Measurements from ENCODE around the gene C1QTNF6. TPM values are rescaled to one million over a fixed set of nuclear protein-coding genes. Genes with fewer than 3 reads are reported as not detected.

C1QTNF6 gene
- total RNA-seq, 2 donors from 2014 or later, result 1.8 to 6.3 TPM

GRCh38 chr22:37156686-37157435 lies 31.2 kb downstream of the C1QTNF6 start:
- DNase-seq (ENCODE audit: low spot score), result no peak
- intact Hi-C loops (cut with DNase I), result loop anchor here in 1 of 2 donors (10.0 kb wide), 1 partner anchor 62 kb away; no protein-coding TSS in a partner anchor

- no peak for DNase-seq (ENCODE audit: low spot score)
- intact Hi-C loops (cut with DNase I), result loop anchor here in 1 of 2 donors (10.0 kb wide), 1 partner anchor 61 kb away; no protein-coding TSS in a partner anchor
These were observed 32.1 kb downstream of the C1QTNF6 start for GRCh38 chr22:37155971-37156370.

GRCh38 chr22:37154925-37155712 lies 32.9 kb downstream of the C1QTNF6 start:
- no peak for DNase-seq (ENCODE audit: low spot score)
- intact Hi-C loops (cut with DNase I), result loop anchor here in 1 of 2 donors (10.0 kb wide), 1 partner anchor 60 kb away; no protein-coding TSS in a partner anchor

- no peak for DNase-seq (ENCODE audit: low spot score)
- intact Hi-C loops (cut with DNase I), result loop anchor here in 1 of 2 donors (10.0 kb wide), 1 partner anchor 59 kb away; no protein-coding TSS in a partner anchor
These were observed 34.1 kb downstream of the C1QTNF6 start for GRCh38 chr22:37153901-37154300.

- no peak for DNase-seq (ENCODE audit: low spot score)
- intact Hi-C loops (cut with DNase I), result loop anchor here in 1 of 2 donors (10.0 kb wide), 1 partner anchor 57 kb away; no protein-coding TSS in a partner anchor
These were observed 36.6 kb downstream of the C1QTNF6 start for GRCh38 chr22:37151401-37151800.

GRCh38 chr22:37150701-37151100 lies 37.3 kb downstream of the C1QTNF6 start:
- DNase-seq (ENCODE audit: low spot score), result no peak
- intact Hi-C loops (cut with DNase I), result loop anchor here (1.0 to 10.0 kb wide), 2 partner anchors 49 to 56 kb away; no protein-coding TSS in a partner anchor

- no peak for DNase-seq (ENCODE audit: low spot score)
These were observed 39.0 kb downstream of the C1QTNF6 start for GRCh38 chr22:37148742-37149665.

GRCh38 chr22:37148031-37148651 lies 39.9 kb downstream of the C1QTNF6 start:
- intact Hi-C loops (cut with DNase I), result no loop called here
- DNase-seq (ENCODE audit: low spot score), result no peak

More at GRCh38 chr22:37148742-37149665, 39.0 kb downstream of the C1QTNF6 start:
- intact Hi-C loops (cut with DNase I), result no loop called here

- intact Hi-C loops (cut with DNase I), result no loop called here
These were observed 40.7 kb downstream of the C1QTNF6 start for GRCh38 chr22:37147186-37147990.

GRCh38 chr22:37146507-37147180 lies 41.4 kb downstream of the C1QTNF6 start:
- intact Hi-C loops (cut with DNase I), result no loop called here
- no peak for DNase-seq (ENCODE audit: low spot score)

More at GRCh38 chr22:37147186-37147990, 40.7 kb downstream of the C1QTNF6 start:
- DNase-seq (ENCODE audit: low spot score), result no peak

GRCh38 chr22:37146051-37146385 lies 42.0 kb downstream of the C1QTNF6 start:
- intact Hi-C loops (cut with DNase I), result no loop called here
- no peak for DNase-seq (ENCODE audit: low spot score)

- intact Hi-C loops (cut with DNase I), result no loop called here
- DNase-seq (ENCODE audit: low spot score), result no peak
These were observed 42.6 kb downstream of the C1QTNF6 start for GRCh38 chr22:37145180-37146050.

- intact Hi-C loops (cut with DNase I), result no loop called here
- DNase-seq (ENCODE audit: low spot score), result no peak
These were observed 43.9 kb downstream of the C1QTNF6 start for GRCh38 chr22:37144180-37144554.

GRCh38 chr22:37141971-37142370 lies 46.1 kb downstream of the C1QTNF6 start:
- intact Hi-C loops (cut with DNase I), result no loop called here

GRCh38 chr22:37141476-37141875 lies 46.6 kb downstream of the C1QTNF6 start:
- DNase-seq (ENCODE audit: low spot score), result no peak
- intact Hi-C loops (cut with DNase I), result no loop called here

More at GRCh38 chr22:37141971-37142370, 46.1 kb downstream of the C1QTNF6 start:
- DNase-seq (ENCODE audit: low spot score), result no peak

- intact Hi-C loops (cut with DNase I), result no loop called here
- DNase-seq (ENCODE audit: low spot score), result no peak
These were observed 47.2 kb downstream of the C1QTNF6 start for GRCh38 chr22:37140686-37141323.
